Measurements from ENCODE around the gene UBE2U. TPM values are rescaled to one million over a fixed set of nuclear protein-coding genes. Genes with fewer than 3 reads are reported as not detected.

Gene UBE2U
- total and polyA plus RNA-seq, 2 of the 4 experiments (the other 2 are of a cell fraction), result not detected

DNA sequence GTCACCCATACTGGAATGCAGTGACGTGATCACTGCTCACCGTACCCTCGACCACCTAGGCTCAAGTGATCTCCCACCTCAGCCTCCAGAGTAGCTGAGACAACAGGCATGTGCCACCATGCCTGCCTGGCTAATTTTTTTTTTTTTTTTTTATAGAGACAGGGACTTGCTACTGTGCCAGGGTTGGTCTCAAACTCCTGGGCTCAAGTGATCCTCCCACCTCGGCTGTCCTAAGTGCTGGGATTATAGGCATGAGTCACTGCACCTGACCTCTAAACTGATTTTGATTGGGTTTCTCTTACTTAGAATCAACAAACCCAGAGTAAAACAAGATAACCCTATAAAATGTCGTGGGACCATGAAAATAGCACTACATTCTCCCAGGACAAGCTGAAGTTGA is 112.0 kb downstream of the UBE2U start:
- Histone ChIP-seq H3K18ac (ENCODE audit: low read depth, low read length) (no peak overlapping the region), H3K23ac (ENCODE audit: low read depth, low read length) (no peak overlapping the region), H4K8ac (ENCODE audit: low read depth in 2 of 2, low read length in 2 of 2) (no peak overlapping the region), H4K5ac (ENCODE audit: low read depth, low read length) (no peak overlapping the region), H3K4ac (ENCODE audit: low read depth, low read length) (no peak overlapping the region), H3K4me2 (ENCODE audit: low read depth, low read length) (no peak overlapping the region), H4K91ac (ENCODE audit: insufficient read depth, low read depth, low read length) (no peak overlapping the region), H3K79me1 (ENCODE audit: low read depth in 1 of 2, low read length in 2 of 2) (no peaks in the 10 kb centered on the region), H4K20me1 (ENCODE audit: insufficient read depth, low read length) (no peaks in the 10 kb centered on the region), H2BK120ac (ENCODE audit: low read depth, low read length) (no peak overlapping the region), H3K27ac (ENCODE audit: insufficient read depth, low read length) (no peak overlapping the region), H2AFZ (replicated peaks; ENCODE audit: low read length, poor library complexity) (no peak overlapping the region), H2BK5ac (ENCODE audit: low read depth, low read length, poor library complexity, severe bottlenecking) (no peak overlapping the region), H3K36me3 (ENCODE audit: control insufficient read depth, insufficient read depth, low read length) (no peaks in the 10 kb centered on the region), H2BK15ac (ENCODE audit: low read depth, low read length) (no peak overlapping the region), H3K27me3 (ENCODE audit: control insufficient read depth, insufficient read depth, low read length) (no peaks in the 10 kb centered on the region), H3K9me3 (ENCODE audit: control insufficient read depth, insufficient read depth, low read length) (no peaks in the 10 kb centered on the region), H2BK20ac (ENCODE audit: low read depth, low read length) (no peak overlapping the region), H3K4me3 (ENCODE audit: insufficient read depth, low read depth, low read length) (no peak overlapping the region), H2AK9ac (replicated peaks; ENCODE audit: low read depth, low read length, poor library complexity) (no peak overlapping the region), H2AK5ac (ENCODE audit: low read depth, low read length) (no peak overlapping the region), H3K4me1 (ENCODE audit: control insufficient read depth, insufficient read depth, low read length) (no peaks in the 10 kb centered on the region), H3K14ac (replicated peaks; ENCODE audit: low read depth, low read length) (no peak overlapping the region), H3K9me1 (ENCODE audit: insufficient read depth, low read length) (no peaks in the 10 kb centered on the region), H3K9ac (ENCODE audit: low read depth, low read length) (no peak overlapping the region), H3K56ac (ENCODE audit: extremely low read depth, insufficient read depth, low read length) (no peak overlapping the region)
- no TSS peak for BruUV-seq (replicated peaks)
- intact Hi-C loops (cut with micrococcal nuclease) (no loop called here), in situ Hi-C loops (cut with MboI; ENCODE audit: low sequenced_read_pairs) (no loop called here), dilution Hi-C loops (cut with HindIII; ENCODE audit: low sequenced_read_pairs, unreplicated experiment) (no loop called here)
- ATAC-seq (ENCODE audit: low read depth) (no peak), DNase-seq (no peak)
- CTCF ChIA-PET, result no interaction called here
- TF ChIP-seq NFE2L2 (IDR thresholded peaks at IDR 0.05; ENCODE audit: low read depth, low read length) (no peak), CHD1 (IDR thresholded peaks at IDR 0.05; ENCODE audit: low read depth, low read length) (no peak), RFX5 (IDR thresholded peaks at IDR 0.05; ENCODE audit: low read depth, low read length) (no peak), USF2 (IDR thresholded peaks at IDR 0.05; ENCODE audit: low read depth, low read length) (no peak), SMC3 (IDR thresholded peaks at IDR 0.05; ENCODE audit: low read depth, low read length) (no peak)
- POLR2A ChIA-PET (ENCODE audit: unreplicated experiment), result no interaction called here
- no CpG with 5 or more reads among the region's 5 CpGs for WGBS, 2 experiments (ENCODE audit: extremely low coverage in 2 of 2, insufficient read length in 1 of 2)
